Mononuclear cell (primary cell): ENCODE data around the gene TRIM29. TPM values are rescaled to one million over a fixed set of nuclear protein-coding genes. Genes with fewer than 3 reads are reported as not detected.

Experiments used
- H3K27me3 ChIP-seq: 2 replicates; pipeline ENCODE4 v1.6.0; 2011; ENCODE audit warnings: low read length, control low read depth; ENCODE audit not compliant: insufficient read depth
- H3K4me1 ChIP-seq: 2 replicates; pipeline ENCODE4 v1.5.1; 2011; ENCODE audit warnings: mild to moderate bottlenecking, low read length, control low read depth; ENCODE audit not compliant: insufficient read depth
- H3K4me3 ChIP-seq: 2 replicates; pipeline ENCODE4 v1.5.1; 2011; ENCODE audit warnings: mild to moderate bottlenecking, low read length, moderate library complexity
- H3K9me3 ChIP-seq: 2 replicates; pipeline ENCODE4 v1.5.1; 2011; ENCODE audit warnings: low read depth, mild to moderate bottlenecking, control low read depth, low read length
- total RNA-seq: library from RNA; depleted of rRNA; stranded (reverse); fragments of >200 nt; gene quantifications from one replicate; pipeline ENCODE4 v1.2.3, GENCODE V29; 2012

TRIM29 gene
- total RNA-seq, 1 donor: not detected

GRCh38 chr11:120106354-120107150 is 31.4 kb downstream of the TRIM29 start:
- no peaks in the 10 kb centered on the region for H3K4me1 ChIP-seq
- H3K27me3 ChIP-seq: peaks cover 2% of the 10 kb centered on the region

DNA sequence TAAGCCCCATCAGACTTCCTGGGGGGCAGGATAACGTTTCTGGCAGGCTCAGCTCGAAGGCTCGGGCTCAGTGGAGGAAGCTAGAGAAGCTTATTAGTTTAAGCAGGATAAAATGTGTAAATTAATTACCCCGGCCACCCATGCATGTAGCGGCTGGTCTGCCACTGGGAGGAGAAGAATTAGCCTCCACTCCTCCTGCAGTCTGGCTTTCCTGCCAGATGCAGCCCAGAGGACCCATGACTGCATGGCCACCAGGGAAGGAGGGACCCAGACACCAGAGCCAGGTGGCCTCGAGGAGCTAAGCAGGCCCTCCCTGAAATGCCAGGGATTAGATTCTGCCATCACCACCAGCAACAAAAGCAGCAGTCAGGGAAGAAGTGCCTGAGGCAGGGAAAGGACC is 32.3 kb downstream of the TRIM29 start:
- Histone ChIP-seq H3K4me1 (no peaks in the 10 kb centered on the region), H3K4me3 (no peak overlapping the region), H3K27me3 (peaks cover 2% of the 10 kb centered on the region), H3K9me3 (no peaks in the 10 kb centered on the region)

More at GRCh38 chr11:120106354-120107150, 31.4 kb downstream of the TRIM29 start:
- Histone ChIP-seq H3K9me3 (no peaks in the 10 kb centered on the region), H3K4me3 (no peak overlapping the region)

- Histone ChIP-seq H3K9me3 (no peaks in the 10 kb centered on the region), H3K4me3 (no peak overlapping the region), H3K4me1 (no peaks in the 10 kb centered on the region), H3K27me3 (peaks cover 2% of the 10 kb centered on the region)
Measured at GRCh38 chr11:120104041-120104565, 33.8 kb downstream of the TRIM29 start.

- H3K27me3 ChIP-seq: peaks cover 2% of the 10 kb centered on the region
- no peak overlapping the region for H3K4me3 ChIP-seq
- H3K9me3 ChIP-seq: no peaks in the 10 kb centered on the region
- no peaks in the 10 kb centered on the region for H3K4me1 ChIP-seq
Measured at GRCh38 chr11:120102864-120103122, 35.1 kb downstream of the TRIM29 start.

DNA sequence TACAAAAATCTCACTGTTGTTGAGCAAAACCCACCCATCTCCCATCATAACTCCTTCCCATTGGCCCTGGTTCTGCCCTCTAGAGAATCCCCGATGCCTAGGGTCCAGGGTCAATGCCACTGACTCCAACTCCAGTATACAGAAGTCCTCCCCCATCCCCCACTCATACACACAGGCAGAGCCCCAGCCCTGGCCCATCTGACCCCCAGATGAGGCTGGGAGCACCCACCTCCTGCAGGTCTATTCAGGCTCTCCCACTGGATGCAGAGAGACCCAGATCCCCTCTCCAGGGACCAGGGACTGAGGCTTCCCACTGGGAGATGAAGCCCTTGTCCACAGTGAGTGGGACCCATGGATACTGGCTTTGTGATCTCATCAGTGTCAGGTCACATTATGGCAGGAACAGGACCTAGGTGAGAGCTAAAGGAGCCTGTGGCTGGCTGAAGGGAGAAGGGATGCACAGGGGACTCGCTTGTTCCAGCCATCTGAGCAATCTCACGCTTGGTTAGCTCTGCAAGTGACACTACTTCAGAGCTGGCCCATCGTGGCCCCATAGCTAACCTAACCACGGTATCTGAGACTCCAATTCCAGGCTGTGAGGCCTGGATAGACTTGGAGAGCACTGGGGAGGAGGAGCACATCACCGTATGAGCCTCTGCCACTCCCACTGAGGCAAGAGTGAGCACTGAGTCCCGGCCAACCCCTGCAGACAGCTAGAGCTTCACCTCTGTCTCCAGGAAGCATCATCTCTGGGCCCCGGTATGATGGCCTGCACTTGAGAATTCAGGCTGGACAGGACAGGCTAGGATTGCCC is 35.7 kb downstream of the TRIM29 start:
- no peak overlapping the region for H3K4me3 ChIP-seq
- H3K9me3 ChIP-seq: no peaks in the 10 kb centered on the region
- H3K4me1 ChIP-seq: no peaks in the 10 kb centered on the region
- H3K27me3 ChIP-seq: peaks cover 1% of the 10 kb centered on the region

GRCh38 chr11:120098503-120099020 is 39.4 kb downstream of the TRIM29 start:
- no peak overlapping the region for H3K4me3 ChIP-seq
- no peaks in the 10 kb centered on the region for H3K27me3 ChIP-seq
- no peaks in the 10 kb centered on the region for H3K4me1 ChIP-seq
- H3K9me3 ChIP-seq: no peaks in the 10 kb centered on the region

DNA sequence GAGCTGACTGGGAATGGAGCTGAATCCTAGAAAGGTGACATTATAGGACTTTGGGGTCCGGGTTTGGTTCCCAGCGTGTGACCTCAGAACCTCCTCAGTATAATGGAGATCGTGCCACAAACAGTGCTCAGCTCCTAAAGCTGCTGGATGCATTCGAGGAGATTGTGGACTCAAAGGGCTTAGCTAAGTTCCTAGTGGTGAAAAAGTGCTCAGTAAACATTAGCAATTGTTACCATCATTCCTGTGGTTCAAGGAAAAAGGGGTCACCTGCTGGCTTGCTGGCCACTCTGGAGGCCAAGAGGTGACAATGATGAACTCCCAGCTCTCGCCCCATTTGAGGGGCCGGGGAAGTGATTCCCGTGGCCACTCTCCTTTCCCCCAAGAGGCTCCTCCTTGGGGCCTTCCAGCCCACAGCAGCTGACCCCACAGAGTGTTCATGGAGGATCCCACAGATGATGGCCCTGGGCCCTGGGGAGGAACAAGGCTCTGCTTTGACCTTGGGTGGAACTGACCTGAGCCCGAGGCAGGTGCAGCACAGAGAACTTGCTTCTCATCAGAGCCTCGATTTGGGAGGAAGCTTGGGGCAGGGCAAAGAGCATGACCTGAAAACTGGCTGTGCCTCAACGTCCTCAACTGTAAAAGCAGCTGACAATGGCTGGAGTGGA is 40.1 kb downstream of the TRIM29 start:
- Histone ChIP-seq H3K9me3 (no peaks in the 10 kb centered on the region), H3K4me1 (no peaks in the 10 kb centered on the region), H3K27me3 (no peaks in the 10 kb centered on the region), H3K4me3 (no peak overlapping the region)

GRCh38 chr11:120096369-120097191 is 41.3 kb downstream of the TRIM29 start:
- Histone ChIP-seq H3K4me3 (no peak overlapping the region), H3K4me1 (no peaks in the 10 kb centered on the region), H3K9me3 (no peaks in the 10 kb centered on the region), H3K27me3 (no peaks in the 10 kb centered on the region)

DNA sequence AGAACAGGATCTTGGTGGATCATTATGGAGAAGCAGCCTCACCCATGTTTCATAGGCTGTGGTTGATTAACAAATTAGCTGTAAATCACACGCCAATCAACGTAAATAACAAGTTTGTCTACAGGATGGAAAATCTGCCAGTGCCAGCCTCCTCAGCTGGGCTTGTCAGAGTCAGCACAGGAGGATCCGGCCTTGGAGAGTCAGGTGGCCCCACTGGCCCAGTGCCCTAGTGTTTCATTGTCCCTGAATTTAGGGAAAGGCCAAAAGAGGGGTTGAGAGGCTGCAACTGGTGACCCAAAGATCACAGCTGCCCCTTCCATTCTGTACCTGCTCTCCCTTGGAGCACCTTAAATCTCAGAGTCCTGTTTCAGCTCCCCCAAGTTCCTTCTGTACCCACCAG is 42.4 kb downstream of the TRIM29 start:
- no peaks in the 10 kb centered on the region for H3K4me1 ChIP-seq
- no peaks in the 10 kb centered on the region for H3K27me3 ChIP-seq
- no peak overlapping the region for H3K4me3 ChIP-seq
- H3K9me3 ChIP-seq: no peaks in the 10 kb centered on the region

- H3K4me3 ChIP-seq: no peak overlapping the region
- no peaks in the 10 kb centered on the region for H3K4me1 ChIP-seq
- no peaks in the 10 kb centered on the region for H3K9me3 ChIP-seq
- no peaks in the 10 kb centered on the region for H3K27me3 ChIP-seq
Measured at GRCh38 chr11:120091701-120092100, 46.2 kb downstream of the TRIM29 start.

- no peaks in the 10 kb centered on the region for H3K9me3 ChIP-seq
- H3K27me3 ChIP-seq: no peaks in the 10 kb centered on the region
- no peak overlapping the region for H3K4me3 ChIP-seq
- no peaks in the 10 kb centered on the region for H3K4me1 ChIP-seq
Measured at GRCh38 chr11:120091121-120091520, 46.8 kb downstream of the TRIM29 start.

- Histone ChIP-seq H3K27me3 (no peaks in the 10 kb centered on the region), H3K4me1 (no peaks in the 10 kb centered on the region), H3K4me3 (no peak overlapping the region), H3K9me3 (no peaks in the 10 kb centered on the region)
Measured at GRCh38 chr11:120090411-120090810, 47.5 kb downstream of the TRIM29 start.

GRCh38 chr11:120089036-120090001 is 48.6 kb downstream of the TRIM29 start:
- H3K4me1 ChIP-seq: no peaks in the 10 kb centered on the region
- H3K4me3 ChIP-seq: no peak overlapping the region
- no peaks in the 10 kb centered on the region for H3K9me3 ChIP-seq
- H3K27me3 ChIP-seq: no peaks in the 10 kb centered on the region
